ENCODE results near the gene PLEKHM3. TPM values are rescaled to one million over a fixed set of nuclear protein-coding genes. Genes with fewer than 3 reads are reported as not detected.
"Not testable (repeated sequence)": the region's sequence is repeated elsewhere in the genome, so short reads cannot be mapped to it uniquely, and the experiment has no call there.

Gene PLEKHM3
- total RNA-seq, 1 donor from 2014 or later = 12.5 TPM

- no peak overlapping the region for H3K4me3 Mint-ChIP-seq (ENCODE audit: unreplicated experiment)
- no peaks in the 10 kb centered on the region for H3K27me3 Mint-ChIP-seq (ENCODE audit: unreplicated experiment)
- no peak for DNase-seq (ENCODE audit: extremely low spot score, unreplicated experiment)
- no peaks in the 10 kb centered on the region for H3K36me3 Mint-ChIP-seq (ENCODE audit: unreplicated experiment)
- peaks cover 17% of the 10 kb centered on the region for H3K4me1 Mint-ChIP-seq (ENCODE audit: unreplicated experiment)
- no peak overlapping the region for H3K27ac Mint-ChIP-seq (ENCODE audit: unreplicated experiment)
- no peaks in the 10 kb centered on the region for H3K9me3 Mint-ChIP-seq (ENCODE audit: unreplicated experiment)
- TF ChIP-seq, protein P1, sequence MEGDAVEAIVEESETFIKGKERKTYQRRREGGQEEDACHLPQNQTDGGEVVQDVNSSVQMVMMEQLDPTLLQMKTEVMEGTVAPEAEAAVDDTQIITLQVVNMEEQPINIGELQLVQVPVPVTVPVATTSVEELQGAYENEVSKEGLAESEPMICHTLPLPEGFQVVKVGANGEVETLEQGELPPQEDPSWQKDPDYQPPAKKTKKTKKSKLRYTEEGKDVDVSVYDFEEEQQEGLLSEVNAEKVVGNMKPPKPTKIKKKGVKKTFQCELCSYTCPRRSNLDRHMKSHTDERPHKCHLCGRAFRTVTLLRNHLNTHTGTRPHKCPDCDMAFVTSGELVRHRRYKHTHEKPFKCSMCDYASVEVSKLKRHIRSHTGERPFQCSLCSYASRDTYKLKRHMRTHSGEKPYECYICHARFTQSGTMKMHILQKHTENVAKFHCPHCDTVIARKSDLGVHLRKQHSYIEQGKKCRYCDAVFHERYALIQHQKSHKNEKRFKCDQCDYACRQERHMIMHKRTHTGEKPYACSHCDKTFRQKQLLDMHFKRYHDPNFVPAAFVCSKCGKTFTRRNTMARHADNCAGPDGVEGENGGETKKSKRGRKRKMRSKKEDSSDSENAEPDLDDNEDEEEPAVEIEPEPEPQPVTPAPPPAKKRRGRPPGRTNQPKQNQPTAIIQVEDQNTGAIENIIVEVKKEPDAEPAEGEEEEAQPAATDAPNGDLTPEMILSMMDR (IDR thresholded peaks at IDR 0.05) = no peak
Observed at GRCh38 chr2:207952564-207953345, 72.6 kb downstream of the PLEKHM3 start.

DNA sequence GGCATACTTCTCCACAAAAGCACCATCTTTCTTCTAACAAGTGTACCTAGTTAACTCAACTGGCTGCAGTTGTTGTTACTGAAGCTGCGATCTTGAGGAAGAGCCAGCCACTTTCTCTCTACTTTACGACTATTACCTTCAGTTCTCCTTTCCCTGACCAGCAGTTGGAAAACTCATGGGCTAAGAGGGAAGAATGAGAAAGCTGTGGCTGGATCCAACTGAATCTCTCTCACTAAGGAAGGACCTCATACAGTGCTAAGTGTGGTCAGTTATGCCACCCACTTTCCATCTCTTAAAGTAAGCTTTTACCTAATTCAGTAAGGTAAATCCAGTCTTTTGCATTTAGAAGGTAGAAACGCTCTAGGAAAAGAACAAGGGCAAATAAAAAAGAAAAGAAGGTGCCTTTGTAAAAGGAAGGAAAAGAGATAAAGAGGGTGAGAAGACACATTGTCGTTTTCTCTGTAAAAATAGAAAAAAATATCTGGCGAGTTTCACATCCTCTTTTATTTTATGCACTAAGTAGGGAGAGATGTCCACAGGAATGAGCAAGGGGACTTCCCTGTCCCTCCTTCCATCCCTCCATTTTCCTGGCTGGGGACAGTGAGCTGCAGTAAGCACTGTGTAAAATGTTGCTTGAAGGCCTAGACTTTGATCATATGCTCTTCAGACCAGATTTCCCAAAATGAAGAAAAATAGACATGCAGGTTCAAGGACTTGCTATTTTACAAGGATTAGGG is 73.4 kb downstream of the PLEKHM3 start:
- H3K27ac Mint-ChIP-seq (ENCODE audit: unreplicated experiment) = no peak overlapping the region
- TF ChIP-seq, protein P1 (IDR thresholded peaks at IDR 0.05) = no peak
- no peaks in the 10 kb centered on the region for H3K9me3 Mint-ChIP-seq (ENCODE audit: unreplicated experiment)
- no peak overlapping the region for H3K4me3 Mint-ChIP-seq (ENCODE audit: unreplicated experiment)
- no peaks in the 10 kb centered on the region for H3K36me3 Mint-ChIP-seq (ENCODE audit: unreplicated experiment)
- no peak for DNase-seq (ENCODE audit: extremely low spot score, unreplicated experiment)
- H3K27me3 Mint-ChIP-seq (ENCODE audit: unreplicated experiment) = no peaks in the 10 kb centered on the region
- H3K4me1 Mint-ChIP-seq (ENCODE audit: unreplicated experiment) = peaks cover 17% of the 10 kb centered on the region

GRCh38 chr2:207950761-207951114 is 74.6 kb downstream of the PLEKHM3 start:
- Mint-ChIP-seq H3K36me3 (ENCODE audit: unreplicated experiment) (no peaks in the 10 kb centered on the region), H3K9me3 (ENCODE audit: unreplicated experiment) (no peaks in the 10 kb centered on the region), H3K4me1 (ENCODE audit: unreplicated experiment) (peaks cover 17% of the 10 kb centered on the region), H3K4me3 (ENCODE audit: unreplicated experiment) (no peak overlapping the region), H3K27ac (ENCODE audit: unreplicated experiment) (no peak overlapping the region), H3K27me3 (ENCODE audit: unreplicated experiment) (no peaks in the 10 kb centered on the region)
- TF ChIP-seq, protein P1 (IDR thresholded peaks at IDR 0.05) = no peak
- no peak for DNase-seq (ENCODE audit: extremely low spot score, unreplicated experiment)

- TF ChIP-seq, protein P1 (IDR thresholded peaks at IDR 0.05) = no peak
- Mint-ChIP-seq H3K27ac (ENCODE audit: unreplicated experiment) (no peak overlapping the region), H3K36me3 (ENCODE audit: unreplicated experiment) (peaks cover under 1% of the 10 kb centered on the region), H3K9me3 (ENCODE audit: unreplicated experiment) (no peaks in the 10 kb centered on the region), H3K4me3 (ENCODE audit: unreplicated experiment) (no peak overlapping the region), H3K4me1 (ENCODE audit: unreplicated experiment) (peaks cover 17% of the 10 kb centered on the region), H3K27me3 (ENCODE audit: unreplicated experiment) (no peaks in the 10 kb centered on the region)
- no peak for DNase-seq (ENCODE audit: extremely low spot score, unreplicated experiment)
Observed at GRCh38 chr2:207950063-207950760, 75.1 kb downstream of the PLEKHM3 start.

DNA sequence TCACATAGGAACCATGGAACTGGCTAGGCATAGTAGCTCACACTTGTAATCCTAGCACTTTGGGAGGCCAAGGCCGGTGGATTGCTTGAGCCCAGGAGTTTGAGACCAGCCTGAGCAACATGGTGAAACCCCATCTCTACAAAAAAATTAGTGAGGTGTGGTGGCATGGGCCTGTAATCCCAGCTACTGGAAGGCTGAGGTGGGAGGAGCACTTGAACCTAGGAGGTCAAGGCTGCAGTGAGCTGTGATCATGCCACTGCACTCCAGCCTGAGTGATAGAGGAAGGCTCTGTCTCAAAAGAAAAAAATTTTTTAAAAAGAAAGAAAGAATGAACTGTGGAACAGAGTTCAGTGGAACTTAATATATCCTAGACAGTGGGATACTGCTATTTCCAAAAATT is 76.1 kb downstream of the PLEKHM3 start:
- not testable (repeated sequence) for H3K4me3 Mint-ChIP-seq (ENCODE audit: unreplicated experiment); DNase-seq (ENCODE audit: extremely low spot score, unreplicated experiment); H3K27ac Mint-ChIP-seq (ENCODE audit: unreplicated experiment); H3K36me3 Mint-ChIP-seq (ENCODE audit: unreplicated experiment); H3K9me3 Mint-ChIP-seq (ENCODE audit: unreplicated experiment); H3K27me3 Mint-ChIP-seq (ENCODE audit: unreplicated experiment)
- H3K4me1 Mint-ChIP-seq (ENCODE audit: unreplicated experiment) = peaks cover 17% of the 10 kb centered on the region
